HG03159 (cell line): ENCODE measurements around the gene REC8.
A peak's percentile ranks its signal among the peaks of the same experiment; 100 is the strongest.

ENCODE experiments used
- ATAC-seq: cut with Tn5 transposase; IDR thresholded peaks from one replicate; pipeline ENCODE4 v1.9.1; 2021; ENCODE audit warnings: mild to moderate bottlenecking, moderate library complexity; ENCODE audit not compliant: unreplicated experiment

REC8 gene

DNA sequence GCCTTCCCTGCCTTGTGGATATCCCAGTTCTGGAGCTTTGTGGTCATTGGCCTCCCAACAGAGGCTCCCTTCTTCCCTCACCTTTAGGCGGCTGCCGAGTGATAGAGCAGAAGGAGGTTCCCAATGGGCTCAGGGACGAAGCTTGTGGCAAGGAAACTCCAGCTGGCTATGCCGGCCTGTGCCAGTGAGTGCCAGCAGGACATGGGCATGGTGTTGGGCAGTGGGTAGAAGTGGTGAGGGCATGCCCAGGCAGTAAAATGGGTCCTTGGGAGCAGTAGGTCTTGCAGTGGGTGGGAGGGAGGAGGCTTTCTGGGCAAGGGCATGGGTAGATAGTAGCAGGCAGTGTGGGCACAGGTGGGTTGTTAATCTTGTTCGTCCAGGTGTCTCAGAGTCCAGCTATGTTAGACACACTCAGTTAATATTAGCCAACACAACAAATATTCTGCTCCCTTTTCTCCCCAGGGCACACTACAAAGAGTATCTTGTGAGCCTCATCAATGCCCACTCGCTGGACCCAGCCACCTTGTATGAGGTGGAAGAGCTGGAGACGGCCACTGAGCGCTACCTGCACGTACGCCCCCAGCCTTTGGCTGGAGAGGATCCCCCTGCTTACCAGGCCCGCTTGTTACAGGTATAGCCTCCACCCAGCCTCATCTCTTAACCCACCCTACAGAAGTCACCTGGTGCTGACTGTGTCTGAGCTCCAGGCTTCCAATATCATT is 11.9 kb upstream of the REC8 start:
- ATAC-seq: no peak

DNA sequence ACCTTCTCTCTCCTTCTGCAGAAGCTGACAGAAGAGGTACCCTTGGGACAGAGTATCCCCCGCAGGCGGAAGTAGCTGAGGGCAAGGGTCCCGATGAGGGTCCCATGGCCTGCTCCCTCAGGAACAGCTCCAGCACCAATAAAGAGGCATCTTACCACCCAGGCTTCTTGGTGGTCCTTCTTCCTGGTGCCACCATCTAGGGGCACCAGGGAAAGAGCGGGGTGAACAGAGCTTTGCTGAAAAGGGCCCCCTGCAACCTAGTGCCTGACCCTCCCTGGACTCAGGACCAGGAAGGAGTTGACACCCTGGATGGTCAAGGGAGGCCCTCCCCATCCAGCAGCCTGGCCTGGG is 11.4 kb upstream of the REC8 start:
- ATAC-seq: no peak

DNA sequence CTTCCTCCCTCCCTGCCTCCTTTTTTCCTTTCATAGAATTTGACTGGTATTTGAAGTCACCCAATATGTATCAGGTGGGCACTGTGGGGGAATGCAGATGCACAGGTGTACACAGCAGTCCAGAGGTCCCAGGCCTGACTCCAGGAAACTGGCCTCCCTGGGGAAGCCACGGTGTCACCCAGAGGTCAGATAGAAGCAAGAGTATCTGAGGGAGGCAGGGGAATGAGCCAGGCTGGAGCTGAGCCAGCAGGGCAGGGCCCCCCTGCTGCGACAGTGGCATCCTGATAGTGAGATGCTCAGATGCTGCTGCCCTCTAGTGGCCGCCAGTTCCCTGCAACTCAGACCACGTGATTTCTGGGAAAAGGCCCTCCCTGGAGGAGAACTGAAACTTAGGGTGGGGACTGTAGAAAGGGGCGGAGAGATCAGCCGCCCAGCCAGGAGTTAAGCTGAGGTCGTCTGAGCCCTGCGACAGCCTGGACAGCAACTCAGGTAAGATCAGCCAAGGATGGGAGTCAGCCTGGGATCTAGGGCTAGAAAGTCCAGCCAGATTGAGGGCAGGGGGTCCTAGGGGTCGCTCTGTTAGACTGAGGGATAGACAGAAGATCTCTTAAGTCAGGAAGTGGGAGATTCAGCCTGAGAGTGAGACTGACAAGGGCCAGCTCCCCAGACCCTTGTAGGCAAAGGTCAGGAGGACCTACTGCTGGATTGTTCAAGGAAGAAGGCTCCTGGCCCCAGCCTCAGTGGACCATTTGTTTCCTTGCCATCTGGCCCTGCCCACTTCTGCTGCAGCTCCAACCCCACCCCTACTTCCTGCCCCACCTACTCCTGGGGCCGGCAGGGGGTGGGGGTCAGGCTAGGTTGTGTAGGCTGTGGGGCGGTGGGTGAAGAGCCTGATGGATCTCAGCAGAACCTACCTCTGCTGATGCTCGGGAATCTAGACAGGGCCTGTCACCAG is 10.8 kb upstream of the REC8 start, which contains the start of gene IRF9:
Gene IRF9 (plus strand): TSS at position 416 of the 955 bp plus-strand sequence. CDS start 880 bp downstream, outside the sequence.
- ATAC-seq: peak; percentile 76

DNA sequence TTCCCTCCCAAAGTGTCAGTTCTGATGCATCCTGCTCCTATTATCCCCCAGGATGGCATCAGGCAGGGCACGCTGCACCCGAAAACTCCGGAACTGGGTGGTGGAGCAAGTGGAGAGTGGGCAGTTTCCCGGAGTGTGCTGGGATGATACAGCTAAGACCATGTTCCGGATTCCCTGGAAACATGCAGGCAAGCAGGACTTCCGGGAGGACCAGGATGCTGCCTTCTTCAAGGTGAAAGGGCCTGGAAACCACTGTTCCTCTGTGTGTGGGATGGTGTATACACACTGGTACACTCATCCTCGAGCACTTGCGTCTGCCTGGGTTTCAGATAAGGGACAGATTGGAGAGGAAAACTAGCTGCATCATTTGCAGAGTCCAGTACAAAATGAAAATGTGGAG is 9.8 kb upstream of the REC8 start:
- ATAC-seq: no peak

DNA sequence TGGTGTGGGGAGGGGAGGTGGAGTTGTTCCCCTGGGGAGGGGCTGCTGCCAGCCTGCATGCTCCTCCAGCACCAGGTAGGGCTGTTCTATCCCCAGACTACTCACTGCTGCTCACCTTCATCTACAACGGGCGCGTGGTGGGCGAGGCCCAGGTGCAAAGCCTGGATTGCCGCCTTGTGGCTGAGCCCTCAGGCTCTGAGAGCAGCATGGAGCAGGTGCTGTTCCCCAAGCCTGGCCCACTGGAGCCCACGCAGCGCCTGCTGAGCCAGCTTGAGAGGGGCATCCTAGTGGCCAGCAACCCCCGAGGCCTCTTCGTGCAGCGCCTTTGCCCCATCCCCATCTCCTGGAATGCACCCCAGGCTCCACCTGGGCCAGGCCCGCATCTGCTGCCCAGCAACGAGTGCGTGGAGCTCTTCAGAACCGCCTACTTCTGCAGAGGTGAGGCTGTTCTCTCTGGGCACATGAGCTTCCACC is 7.3 kb upstream of the REC8 start:
- no peak for ATAC-seq

DNA sequence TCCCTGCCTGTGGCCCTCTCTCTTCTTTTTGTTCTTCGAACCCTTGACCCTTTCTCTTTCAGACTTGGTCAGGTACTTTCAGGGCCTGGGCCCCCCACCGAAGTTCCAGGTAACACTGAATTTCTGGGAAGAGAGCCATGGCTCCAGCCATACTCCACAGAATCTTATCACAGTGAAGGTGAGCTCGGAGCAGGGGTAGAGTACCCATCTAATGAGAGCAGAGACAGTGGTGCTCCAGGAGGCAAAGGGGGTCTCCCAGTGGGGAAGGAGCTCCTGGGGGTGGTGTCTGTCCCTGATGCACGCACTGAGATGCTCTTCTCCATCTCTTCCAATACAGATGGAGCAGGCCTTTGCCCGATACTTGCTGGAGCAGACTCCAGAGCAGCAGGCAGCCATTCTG is 6.1 kb upstream of the REC8 start:
- ATAC-seq: no peak

DNA sequence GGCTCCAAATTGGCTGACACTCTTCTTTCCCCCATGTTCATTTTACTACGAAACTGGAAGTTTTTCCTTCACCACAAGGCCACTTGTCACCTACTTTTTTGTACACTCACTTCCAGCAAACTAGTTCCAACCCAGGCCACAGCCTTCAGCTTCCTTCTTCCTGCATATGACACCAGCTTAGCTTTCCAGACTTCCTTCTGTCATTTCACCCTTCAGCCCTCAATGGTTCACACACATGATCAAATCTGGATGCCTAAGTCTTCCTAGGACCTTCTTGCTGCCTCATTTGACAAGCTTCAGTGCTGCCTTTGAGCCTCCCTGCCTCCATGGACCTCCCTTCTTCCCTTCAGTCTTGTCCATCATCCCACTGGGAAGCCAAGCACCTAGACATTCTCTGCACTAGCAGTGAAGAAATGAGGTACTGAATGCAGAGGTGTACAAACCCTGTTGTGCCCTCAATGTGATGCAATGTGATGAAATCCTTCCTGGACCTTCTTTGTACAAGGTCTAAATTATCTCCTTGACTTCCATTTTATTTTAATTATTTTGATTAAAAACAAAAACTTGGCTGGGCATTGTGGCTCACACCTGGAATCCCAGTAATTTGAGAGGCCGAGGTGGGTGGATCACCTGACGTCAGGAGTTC is 4.3 kb upstream of the REC8 start:
- ATAC-seq: no peak

DNA sequence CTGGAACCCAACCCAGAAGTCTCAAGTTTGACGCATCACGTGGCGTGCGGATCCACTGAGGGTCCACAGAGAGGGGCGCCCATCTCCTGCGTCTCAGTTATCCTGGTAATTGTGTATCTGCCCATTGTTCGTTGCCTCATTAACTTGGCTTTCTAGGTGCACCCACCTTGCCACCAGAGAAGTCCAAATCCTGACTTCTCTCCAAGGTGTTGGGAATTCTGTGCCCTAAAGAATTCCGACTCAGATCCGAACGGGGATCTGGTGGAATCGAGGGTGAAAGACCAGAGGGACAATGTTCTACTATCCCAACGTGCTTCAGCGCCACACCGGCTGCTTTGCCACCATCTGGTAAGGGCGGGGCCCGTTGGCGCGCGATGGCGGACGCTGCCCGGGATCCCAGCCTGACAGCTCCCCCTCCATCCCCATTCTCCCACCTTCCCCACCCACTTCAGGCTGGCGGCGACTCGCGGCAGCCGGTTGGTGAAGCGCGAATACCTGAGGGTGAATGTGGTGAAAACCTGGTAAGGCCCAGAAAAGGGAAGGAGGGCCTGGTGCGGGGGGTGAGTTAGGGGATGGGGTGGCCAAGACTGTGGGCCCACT is 481 bp downstream of the REC8 start:
- no peak for ATAC-seq

DNA sequence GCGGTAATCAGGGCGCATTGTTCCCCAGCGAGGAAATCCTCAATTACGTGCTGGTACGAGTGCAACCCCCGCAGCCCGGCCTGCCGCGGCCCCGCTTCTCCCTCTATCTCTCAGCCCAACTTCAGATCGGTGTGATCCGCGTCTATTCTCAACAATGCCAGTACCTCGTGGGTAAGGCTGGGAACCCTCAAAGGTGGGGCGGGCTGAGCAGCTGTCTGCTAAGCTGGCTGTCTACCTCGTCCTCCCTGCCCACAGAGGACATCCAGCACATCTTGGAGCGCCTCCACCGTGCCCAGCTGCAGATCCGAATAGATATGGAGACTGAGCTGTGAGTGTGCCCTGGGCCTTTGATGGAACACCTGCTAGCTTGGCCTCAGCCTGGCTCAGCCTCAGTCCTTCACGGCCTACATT is 996 bp downstream of the REC8 start:
- ATAC-seq: no peak

DNA sequence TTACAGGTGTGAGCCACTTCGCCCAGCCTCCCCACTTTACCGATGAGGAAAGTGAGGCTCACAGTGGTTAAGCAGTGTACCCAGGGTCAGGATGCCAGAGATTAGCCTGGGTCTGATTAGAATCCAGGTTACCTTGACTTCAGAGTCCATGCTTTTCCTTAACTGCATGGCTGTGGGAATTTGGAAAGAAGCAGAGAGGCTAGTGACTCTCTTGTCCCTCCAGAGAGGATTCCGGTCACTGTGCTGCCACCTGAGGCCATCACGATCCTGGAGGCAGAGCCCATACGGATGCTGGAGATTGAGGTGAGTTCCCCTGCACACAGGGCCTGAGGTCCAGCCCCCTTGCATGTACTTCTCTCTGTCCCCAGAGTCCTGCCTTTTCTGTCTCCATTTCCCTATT is 4.7 kb downstream of the REC8 start:
- no peak for ATAC-seq

DNA sequence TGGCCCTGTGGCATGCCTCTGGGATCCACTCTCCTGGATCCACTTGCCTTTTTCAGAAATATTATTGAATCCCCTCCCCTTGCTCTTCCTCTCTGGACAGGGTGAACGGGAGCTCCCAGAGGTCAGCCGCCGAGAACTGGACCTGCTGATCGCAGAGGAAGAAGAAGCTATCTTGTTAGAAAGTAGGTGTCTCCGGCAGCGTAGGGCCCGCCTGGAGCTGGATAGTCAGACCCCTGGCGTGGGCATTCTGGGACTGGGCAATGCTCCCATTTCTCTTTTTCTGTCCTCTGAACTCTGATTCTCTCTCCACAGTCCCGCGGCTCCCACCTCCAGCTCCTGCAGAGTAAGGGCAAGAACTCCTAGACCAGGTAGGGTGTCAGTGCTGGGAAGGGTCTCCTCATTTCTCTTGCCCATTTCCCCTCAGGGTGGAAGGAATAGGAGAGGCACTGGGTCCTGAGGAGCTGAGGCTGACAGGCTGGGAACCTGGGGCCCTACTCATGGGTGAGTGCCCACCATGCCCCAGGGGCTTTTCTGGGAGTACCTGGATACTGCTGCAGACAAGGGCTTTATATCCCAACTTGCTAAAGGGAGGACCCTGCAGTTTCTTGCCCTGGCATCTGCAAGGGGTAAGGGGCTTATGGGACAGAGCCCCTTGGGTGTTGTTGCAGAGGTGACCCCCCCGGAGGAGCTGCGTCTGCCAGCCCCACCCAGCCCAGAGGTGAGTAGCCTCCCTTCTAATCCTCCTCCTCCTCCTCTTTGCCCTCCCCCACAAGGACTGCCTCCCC is 5.4 kb downstream of the REC8 start:
- ATAC-seq: no peak

DNA sequence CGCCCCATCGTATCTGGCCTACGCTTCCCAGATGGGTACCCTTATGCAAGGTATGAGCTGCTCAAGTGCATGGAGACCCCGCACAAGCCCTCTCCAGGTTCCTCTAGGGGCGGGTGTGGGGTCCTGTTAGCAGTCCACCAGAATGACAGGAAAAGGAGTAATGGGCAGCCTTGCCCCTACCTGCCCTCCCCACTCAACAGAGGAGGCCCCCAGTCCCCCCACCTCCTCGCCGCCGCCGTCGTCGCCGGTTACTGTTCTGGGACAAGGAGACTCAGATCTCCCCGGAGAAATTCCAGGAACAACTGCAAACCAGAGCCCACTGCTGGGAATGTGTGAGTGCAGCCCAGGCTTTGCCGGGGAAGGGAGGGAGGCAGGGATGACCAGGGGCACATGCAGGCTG is 6.0 kb downstream of the REC8 start:
- ATAC-seq: no peak

DNA sequence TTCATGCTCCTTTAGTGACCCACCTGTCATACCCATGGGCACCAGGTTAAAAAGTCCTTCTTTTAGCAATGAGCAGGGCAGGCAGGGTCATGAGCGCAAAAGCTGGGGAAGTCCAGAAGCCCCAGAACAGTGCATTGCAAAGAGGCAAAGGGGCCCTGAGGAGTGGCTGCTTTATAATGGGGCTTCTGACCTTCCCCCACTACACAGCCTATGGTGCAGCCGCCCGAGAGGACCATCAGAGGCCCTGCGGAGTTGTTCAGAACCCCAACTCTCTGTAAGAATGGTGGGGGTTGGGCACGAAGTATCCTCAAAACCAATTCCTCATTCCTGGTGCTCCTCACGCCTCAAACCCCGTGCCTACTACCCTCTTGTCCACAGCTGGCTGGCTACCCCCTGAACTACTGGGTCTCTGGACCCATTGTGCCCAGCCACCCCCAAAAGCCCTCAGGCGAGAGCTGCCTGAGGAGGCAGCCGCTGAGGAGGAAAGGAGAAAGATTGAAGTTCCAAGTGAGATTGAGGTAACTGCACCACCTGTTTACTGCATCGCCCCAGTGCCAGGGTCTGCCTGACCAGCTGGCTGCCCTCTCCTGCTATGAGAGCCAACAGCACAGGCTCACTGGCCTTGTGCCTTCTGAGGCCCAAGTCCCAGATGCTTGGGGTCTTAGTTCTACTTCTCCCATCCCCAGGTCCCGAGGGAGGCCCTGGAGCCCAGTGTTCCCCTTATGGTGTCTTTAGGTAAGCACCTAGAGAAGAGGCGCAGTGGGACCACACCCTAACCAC is 6.7 kb downstream of the REC8 start:
- ATAC-seq: no peak

DNA sequence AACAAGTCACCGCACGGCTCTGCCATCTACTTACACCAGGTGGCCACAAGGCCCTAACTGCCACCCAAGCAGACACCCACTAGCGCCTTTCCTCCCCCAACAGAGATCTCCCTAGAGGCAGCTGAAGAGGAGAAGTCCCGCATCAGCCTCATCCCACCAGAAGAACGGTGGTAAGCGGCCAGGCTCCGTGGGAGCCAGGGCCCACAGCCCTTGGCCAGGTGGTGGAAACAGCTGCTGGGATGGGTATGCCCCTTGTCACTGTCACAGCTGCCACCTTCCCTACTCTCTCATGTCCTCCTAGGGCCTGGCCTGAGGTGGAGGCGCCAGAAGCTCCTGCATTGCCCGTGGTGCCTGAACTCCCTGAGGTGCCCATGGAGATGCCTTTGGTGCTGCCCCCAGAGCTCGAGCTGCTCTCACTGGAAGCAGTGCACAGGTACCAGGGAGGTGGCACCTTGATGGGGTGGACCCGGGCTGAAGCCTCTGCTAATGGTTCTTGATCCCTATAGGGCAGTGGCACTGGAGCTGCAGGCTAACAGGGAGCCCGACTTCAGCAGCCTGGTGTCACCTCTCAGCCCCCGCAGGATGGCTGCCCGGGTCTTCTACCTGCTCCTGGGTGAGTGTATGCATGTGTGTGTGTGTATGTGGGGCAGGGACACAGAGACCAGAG is 7.5 kb downstream of the REC8 start:
- no peak for ATAC-seq

DNA sequence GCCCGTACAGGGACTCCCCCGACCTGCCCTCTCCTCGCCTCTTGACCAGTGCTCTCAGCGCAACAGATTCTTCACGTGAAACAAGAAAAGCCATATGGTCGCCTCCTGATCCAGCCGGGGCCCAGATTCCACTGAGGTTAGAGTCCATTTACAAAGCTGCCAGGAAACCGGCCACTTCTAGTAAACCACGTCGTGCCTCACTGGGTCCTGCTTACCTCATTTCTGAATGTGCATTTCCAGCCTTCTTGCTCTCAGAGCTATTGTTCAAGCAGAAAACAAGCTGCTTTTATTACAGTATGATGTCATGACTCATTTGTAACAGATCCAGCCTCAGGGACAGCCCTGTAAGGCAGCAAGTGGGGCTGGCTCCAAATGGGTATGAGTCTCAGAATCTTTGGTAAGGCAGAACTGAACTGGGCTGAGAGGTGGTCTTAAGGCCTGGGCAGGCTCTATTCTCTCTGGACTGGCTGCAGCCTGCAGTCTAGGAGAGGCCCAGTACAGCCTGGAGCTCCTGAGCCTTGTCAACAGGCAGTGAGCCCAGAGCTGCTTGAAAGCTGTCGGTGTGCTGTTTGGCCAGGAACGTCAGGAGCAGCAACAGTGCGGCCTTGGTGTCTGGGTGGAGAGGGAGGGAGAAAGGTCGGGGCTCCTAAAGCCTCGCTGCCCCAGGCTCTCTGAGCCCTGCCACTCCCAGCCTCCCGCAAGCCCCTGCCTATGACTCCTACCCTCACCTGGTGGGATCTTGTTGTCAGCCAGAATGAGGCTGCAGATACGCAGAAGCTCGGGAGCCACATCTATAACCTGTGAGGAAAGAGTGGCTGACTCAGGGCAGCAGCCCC is 8.3 kb downstream of the REC8 start:
- ATAC-seq: no peak

DNA sequence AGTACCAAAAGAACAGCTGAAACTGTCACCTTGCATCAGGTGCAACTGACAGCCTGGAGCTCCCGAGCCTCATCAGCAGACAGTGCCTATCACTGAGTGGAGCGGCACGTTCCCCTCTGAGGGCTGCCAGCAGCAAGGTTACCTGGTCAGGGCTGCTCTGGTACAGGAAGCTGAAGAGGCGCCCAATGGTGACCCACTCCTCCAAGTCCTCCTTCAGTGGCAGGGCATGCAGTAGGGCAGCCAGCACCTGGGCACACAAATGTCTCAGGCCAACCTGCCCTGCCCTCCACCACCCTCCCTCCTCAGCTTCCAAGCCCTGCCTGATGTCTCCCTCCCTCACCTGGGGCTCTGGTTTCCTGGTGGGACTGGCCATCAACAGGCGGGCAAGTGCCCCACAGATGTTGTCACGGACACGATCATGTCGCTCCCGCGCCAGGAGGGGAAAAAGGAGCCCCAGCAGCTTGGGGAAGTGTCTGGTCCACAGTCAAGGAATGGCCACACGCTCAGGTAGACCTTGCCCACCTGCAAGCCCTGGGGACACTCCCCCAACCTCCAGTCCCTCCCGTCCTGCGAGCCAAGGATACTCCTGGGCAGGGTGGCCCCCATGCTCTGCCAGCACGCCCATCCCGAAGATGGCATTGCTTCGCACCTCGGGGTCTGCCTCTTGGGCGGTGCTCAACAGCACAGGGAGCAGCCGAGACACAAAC is 9.6 kb downstream of the REC8 start:
- no peak for ATAC-seq

DNA sequence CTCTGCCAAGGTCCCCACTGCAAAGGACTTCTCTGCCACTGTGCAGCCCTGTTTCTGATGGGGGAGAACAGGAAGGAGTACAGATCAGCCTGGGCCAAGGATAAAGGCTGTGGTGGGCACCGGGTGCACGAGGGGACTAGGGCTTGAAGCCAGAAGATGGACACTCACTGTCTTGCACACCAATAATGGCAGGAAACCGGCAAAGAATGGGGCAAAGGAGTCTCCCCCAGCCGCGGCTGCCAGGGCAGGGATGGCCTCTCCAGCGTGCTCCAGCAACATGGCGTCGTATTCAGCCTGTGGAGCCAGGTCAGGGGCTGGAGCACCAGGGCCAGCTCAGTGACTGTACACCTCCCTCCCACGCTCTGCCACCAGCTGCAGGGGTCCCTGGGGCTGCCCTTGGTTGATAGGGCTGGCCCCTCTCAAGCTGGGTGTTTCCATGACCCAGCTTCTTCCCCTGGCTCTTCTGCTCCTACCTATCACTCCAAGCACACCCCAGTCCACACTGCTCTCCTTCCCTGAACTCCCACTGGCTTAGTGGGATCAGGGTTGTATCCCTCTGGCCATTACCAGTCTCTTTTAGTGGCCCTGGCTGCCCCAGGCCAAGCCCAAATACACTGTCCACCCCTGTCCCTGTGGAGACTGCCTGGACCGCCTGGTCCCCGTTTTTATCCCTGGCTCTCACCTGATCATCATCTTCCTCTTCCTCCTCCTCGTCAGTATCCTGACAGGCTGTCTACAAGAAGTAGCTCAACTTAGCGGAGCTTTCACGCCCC is 10.4 kb downstream of the REC8 start:
- ATAC-seq: no peak
